GM18505 (cell line): ENCODE results near the gene C2CD4C.
"Not testable (repeated sequence)": the region's sequence is repeated elsewhere in the genome, so short reads cannot be mapped to it uniquely, and the experiment has no call there.

ENCODE experiments used
- ATAC-seq: cut with Tn5 transposase; IDR thresholded peaks from one replicate; pipeline ENCODE4 v1.9.1; 2021; ENCODE audit not compliant: unreplicated experiment
- POLR2A ChIP-seq: IDR thresholded peaks from 4 replicates; pipeline ENCODE4 v1.6.1; 2011; ENCODE audit warnings: borderline replicate concordance; ENCODE audit not compliant: insufficient read depth, insufficient read length; ENCODE audit errors: extremely low read depth

Gene C2CD4C

DNA sequence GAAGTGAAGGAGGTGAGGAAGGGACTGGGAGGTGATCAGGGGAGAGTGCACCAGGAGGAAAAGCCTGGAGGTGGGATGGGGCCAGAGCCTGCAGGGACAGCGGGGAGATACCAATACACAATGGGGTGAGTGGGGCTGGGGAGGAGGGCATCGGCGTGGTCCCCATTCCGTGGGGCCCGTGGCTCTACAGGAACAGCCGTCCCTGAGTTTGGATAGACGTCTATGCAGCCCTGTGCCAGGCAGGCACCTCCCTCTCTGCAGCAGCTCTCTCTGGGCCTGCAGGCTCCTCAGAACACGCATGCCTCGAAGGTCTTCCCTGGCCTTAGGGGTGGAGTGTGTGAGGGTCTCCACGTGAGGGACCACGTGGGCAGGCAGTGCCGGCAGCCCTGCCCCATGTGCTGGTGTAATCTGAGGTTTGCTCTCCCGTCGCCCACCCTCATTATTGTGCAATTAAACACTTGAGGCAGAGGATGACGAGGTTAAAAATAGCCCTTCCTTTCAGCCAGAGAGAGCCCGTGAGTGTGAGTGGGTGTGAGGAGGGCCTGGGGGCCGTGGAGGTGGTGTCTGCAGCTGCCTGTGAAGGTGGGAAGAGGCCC, 16.5 kb downstream of the C2CD4C start:
- TF ChIP-seq POLR2A, result no peak

DNA sequence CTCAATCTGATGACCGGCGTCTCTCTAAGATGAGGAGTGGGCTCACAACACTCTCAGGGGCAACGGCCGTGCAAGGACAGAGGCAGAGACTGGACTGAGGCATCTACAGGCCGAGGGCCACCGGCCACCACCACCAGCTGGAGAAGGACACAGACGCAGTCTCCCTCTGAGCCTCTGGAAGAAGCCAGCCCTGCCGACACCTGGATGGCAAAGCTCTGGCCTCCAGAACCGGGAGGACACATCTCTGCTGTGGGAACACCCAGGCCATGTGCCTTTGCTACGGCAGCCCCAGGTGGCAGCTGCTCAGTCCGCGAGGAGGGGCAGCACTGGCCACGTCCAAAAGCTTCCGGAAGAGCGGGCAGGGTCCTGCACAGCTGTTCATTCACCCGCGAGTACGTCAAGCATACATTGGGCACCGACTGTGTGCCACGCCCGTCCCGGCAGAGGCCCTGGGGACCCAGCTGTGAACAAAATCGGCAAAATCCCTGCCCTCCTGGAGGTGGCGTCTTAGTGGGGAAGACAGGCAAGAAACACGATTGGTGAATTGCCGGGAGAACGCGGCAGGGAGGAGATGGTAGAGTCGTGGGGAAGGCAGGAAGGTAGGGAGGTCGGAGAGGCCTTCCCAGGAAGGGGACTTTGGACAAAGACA, 17.1 kb downstream of the C2CD4C start:
- ATAC-seq, result no peak
- no peak for TF ChIP-seq POLR2A

More for the DNA sequence above, 16.5 kb downstream of the C2CD4C start:
- ATAC-seq, result no peak

DNA sequence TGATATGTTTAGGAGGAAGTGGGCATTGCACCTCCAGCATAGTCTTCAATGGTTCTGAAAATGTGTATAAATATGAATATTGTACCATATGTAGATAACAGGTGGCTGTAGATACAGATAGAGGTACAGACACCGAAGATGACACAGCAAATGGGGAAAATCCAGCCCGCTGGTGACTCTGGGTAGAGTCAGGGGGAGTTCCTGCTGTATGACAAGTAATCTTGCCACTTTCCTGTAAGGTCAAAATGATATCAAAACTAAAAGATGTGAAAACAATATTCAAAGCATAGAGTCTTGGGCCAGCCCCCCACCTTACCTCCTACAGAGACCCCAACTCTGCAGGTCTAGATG, 17.8 kb downstream of the C2CD4C start:
- no peak for ATAC-seq
- TF ChIP-seq POLR2A, result no peak

GRCh38 chr19:390386-391206, 18.4 kb downstream of the C2CD4C start:
- no peak for ATAC-seq
- no peak for TF ChIP-seq POLR2A

DNA sequence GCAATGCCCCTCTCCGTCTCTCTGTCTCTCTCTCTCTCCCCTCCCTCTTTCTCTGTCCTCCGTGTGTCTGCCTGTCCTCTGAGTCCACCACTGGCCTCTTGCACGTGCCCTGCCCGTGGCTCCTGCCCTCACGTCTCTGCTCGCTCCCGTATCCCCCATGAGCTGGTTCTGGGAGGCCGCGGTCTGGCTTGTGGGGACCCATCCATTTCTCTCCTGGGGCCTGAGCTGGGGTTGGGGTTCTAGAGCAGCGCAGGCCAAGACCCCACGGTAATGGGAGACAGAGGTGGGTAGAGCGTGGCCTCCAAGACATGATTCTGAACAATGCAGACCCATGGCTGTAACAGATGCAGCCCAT, 19.0 kb downstream of the C2CD4C start:
- no peak for TF ChIP-seq POLR2A
- no peak for ATAC-seq

DNA sequence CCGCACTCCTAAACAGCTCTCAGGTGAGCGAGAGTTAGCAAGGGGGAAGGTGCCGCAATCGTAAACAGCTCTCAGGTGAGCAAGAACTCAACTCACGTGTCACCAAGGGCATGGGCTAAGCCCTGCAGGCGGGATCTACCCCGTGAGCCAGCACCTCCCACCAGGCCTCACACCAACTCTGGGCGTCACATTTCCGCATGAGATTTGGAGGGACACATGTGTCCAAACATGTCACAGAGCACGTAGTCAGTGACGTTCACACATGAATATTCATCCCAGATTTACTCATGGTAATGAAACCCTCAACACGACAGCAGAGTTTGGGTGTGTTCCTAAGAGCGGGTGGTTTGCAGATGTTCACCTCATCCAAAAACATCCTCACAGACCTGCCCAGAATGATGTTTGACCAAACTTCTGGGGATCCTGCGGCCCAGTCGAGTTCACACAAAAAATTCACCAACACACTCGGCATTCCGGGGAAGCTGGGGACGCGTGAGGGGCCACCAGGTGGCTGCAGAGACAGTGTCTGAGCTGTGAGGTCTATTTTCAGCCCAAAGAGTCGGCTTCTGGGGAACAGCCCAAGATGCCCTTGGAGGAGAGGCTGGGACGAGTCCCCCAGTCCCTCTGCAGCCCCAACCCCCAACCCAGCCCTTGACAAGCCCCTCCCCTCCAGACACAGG, 19.6 kb downstream of the C2CD4C start:
- no peak for ATAC-seq
- no peak for TF ChIP-seq POLR2A

DNA sequence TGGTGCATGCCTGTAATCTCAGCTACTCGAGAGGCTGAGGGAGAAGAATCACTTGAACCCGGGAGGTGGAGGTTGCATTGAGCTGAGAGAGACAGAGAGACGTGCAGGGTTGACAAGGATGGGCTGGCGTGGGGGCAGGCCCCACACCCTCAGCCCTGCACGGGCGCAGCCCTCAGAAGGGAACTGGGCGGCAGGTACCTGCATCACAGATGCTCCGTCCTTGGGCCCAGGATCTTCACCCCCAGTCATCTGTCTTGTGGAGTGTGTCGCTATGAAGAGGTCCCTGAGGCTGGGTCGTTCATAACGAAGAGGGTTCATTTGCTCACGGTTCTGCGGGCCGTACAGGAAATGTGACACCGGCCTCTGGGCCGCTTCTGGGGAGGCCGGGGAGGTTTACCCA, 20.3 kb downstream of the C2CD4C start:
- no peak for ATAC-seq
- TF ChIP-seq POLR2A, result no peak

DNA sequence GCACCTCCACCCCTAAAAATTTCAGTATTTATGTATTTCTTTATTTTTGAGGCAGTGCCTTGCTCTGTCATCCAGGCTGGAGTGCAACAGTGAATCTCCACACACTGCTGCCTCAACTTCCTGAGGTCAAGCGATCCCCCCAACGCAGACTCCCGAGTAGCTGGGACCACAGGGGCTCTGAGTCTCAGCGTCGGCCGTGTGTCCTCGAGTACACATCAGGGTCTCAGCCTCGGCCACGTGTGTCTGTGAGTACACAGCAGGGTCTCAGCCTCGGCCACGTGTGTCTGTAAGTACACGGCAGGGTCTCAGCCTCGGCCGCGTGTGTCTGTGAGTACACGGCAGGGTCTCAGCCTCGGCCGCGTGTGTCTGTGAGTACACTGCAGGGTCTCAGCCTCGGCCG, 21.2 kb downstream of the C2CD4C start:
- TF ChIP-seq POLR2A, result no peak

DNA sequence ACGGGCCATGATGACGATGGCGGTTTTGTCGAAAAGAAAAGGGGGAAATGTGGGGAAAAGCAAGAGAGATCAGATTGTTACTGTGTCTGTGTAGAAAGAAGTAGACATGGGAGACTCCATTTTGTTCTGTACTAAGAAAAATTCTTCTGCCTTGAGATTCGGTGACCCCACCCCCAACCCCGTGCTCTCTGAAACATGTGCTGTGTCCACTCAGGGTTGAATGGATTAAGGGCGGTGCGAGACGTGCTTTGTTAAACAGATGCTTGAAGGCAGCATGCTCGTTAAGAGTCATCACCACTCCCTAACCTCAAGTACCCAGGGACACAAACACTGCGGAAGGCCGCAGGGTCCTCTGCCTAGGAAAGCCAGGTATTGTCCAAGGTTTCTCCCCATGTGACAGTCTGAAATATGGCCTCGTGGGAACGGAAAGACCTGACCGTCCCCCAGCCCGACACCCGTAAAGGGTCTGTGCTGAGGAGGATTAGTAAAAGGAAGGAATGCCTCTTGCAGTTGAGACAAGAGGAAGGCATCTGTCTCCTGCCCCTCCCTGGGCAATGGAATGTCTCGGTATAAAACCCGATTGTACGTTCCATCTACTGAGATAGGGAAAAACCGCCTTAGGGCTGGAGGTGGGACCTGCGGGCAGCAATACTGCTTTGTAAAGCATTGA, 22.2 kb downstream of the C2CD4C start:
- not testable (repeated sequence) for ATAC-seq

More for the DNA sequence above, 21.2 kb downstream of the C2CD4C start:
- ATAC-seq, result no peak

GRCh38 chr19:386189-386588, 22.8 kb downstream of the C2CD4C start:
- not testable (repeated sequence) for ATAC-seq

DNA sequence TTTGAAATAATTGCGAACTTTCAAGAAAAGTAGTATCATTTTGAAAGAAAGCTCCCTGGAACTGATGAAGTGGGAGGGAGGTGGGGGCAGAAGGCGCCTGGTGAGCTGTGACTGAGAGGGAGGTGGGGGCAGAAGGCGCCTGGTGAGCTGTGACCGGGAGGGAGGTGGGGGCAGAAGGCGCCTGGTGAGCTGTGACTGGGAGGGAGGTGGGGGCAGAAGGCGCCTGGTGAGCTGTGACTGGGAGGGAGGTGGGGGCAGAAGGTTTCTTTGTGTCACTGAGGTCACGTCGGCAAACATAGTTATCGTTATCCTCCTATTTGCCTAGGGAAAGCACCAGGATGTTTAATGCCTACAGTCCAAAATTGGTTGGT, 24.2 kb downstream of the C2CD4C start:
- no peak for ATAC-seq
- TF ChIP-seq POLR2A, result no peak

DNA sequence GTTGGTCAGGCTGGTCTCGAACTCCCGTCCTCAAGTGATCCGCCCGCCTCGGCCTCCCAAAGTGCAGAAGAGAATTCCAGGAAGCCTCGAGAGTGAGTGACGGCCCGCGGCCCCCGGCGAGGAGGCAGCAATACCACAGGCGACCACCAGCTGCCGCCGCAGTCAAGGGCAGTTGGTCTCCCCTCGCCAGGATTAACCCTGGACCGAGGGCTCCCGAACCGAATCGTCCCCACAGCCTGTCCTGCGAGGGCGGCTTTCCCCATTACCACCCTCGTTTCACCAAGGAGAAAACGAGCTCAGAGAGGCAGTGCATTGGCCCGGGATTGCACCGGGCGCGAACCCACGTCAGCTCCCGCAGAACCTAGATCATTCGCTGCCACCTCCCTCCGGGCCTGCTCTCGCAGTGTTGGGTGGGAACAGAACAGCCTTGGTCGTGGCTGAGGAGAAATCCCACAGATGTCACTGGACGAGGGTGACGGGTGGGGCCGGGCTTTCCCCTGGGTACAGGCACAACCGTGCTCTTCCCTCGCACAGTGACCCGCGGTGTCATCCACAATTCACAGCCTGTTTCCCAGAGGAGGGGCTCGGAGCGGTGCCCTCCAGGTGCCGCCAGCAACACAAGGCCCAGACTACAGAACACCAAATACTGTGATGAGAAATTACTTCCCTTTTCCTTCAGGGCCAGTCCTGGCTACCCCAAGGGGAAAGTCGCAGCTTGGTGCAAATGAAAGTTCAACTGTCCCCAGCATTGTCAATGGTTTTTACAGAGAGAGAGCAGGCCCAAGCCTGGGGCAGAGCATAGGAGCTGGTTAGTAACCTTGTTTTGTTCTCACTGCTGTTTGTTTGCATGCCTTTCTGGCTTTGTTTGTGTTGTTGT, 24.8 kb downstream of the C2CD4C start:
- TF ChIP-seq POLR2A, result no peak
- ATAC-seq, result no peak
